GM10266 (cell line): Measurements from ENCODE around the gene TDRD7.

Experiments
- DNase-seq: peaks from one replicate; pipeline ENCODE4 v3.0.0; 2012; ENCODE audit errors: extremely low spot score
- CTCF ChIP-seq: IDR thresholded peaks from 2 replicates; pipeline ENCODE4 v1.5.1; 2012; ENCODE audit warnings: mild to moderate bottlenecking, low read depth; ENCODE audit not compliant: control insufficient read depth, insufficient read depth; ENCODE audit errors: missing control alignments

TDRD7 gene

GRCh38 chr9:97534185-97534584, 122.3 kb downstream of the TDRD7 start:
- DNase-seq = no peak
- no peak for TF ChIP-seq CTCF

- TF ChIP-seq CTCF = no peak
- no peak for DNase-seq
Observed at GRCh38 chr9:97534961-97535594, 123.2 kb downstream of the TDRD7 start.

- no peak for TF ChIP-seq CTCF
Observed at GRCh38 chr9:97535771-97536170, 123.9 kb downstream of the TDRD7 start.

GRCh38 chr9:97536480-97536879, 124.6 kb downstream of the TDRD7 start:
- no peak for TF ChIP-seq CTCF
- no peak for DNase-seq

More at GRCh38 chr9:97535771-97536170, 123.9 kb downstream of the TDRD7 start:
- no peak for DNase-seq

GRCh38 chr9:97543561-97543960, 131.7 kb downstream of the TDRD7 start:
- no peak for DNase-seq
- TF ChIP-seq CTCF = no peak

- DNase-seq = no peak
- TF ChIP-seq CTCF = no peak
Observed at GRCh38 chr9:97545486-97545885, 133.6 kb downstream of the TDRD7 start.
